Central memory CD4-positive, alpha-beta T cell (primary cell): ENCODE data around the gene SEMA4G.
A peak's percentile ranks its signal among the peaks of the same experiment; 100 is the strongest.

Experiments used
- DNase-seq: peaks from one replicate; pipeline ENCODE4 v3.0.0; 2022
- total RNA-seq, 3 experiments: gene quantifications; one replicate each; lab custom pipeline; 2026; lab: John Stamatoyannopoulos, UW

Gene SEMA4G, protein sequence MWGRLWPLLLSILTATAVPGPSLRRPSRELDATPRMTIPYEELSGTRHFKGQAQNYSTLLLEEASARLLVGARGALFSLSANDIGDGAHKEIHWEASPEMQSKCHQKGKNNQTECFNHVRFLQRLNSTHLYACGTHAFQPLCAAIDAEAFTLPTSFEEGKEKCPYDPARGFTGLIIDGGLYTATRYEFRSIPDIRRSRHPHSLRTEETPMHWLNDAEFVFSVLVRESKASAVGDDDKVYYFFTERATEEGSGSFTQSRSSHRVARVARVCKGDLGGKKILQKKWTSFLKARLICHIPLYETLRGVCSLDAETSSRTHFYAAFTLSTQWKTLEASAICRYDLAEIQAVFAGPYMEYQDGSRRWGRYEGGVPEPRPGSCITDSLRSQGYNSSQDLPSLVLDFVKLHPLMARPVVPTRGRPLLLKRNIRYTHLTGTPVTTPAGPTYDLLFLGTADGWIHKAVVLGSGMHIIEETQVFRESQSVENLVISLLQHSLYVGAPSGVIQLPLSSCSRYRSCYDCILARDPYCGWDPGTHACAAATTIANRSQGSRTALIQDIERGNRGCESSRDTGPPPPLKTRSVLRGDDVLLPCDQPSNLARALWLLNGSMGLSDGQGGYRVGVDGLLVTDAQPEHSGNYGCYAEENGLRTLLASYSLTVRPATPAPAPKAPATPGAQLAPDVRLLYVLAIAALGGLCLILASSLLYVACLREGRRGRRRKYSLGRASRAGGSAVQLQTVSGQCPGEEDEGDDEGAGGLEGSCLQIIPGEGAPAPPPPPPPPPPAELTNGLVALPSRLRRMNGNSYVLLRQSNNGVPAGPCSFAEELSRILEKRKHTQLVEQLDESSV
- 0.07 to 0.58 (median 0.49) reads per million in 3 experiments for total RNA-seq

DNA sequence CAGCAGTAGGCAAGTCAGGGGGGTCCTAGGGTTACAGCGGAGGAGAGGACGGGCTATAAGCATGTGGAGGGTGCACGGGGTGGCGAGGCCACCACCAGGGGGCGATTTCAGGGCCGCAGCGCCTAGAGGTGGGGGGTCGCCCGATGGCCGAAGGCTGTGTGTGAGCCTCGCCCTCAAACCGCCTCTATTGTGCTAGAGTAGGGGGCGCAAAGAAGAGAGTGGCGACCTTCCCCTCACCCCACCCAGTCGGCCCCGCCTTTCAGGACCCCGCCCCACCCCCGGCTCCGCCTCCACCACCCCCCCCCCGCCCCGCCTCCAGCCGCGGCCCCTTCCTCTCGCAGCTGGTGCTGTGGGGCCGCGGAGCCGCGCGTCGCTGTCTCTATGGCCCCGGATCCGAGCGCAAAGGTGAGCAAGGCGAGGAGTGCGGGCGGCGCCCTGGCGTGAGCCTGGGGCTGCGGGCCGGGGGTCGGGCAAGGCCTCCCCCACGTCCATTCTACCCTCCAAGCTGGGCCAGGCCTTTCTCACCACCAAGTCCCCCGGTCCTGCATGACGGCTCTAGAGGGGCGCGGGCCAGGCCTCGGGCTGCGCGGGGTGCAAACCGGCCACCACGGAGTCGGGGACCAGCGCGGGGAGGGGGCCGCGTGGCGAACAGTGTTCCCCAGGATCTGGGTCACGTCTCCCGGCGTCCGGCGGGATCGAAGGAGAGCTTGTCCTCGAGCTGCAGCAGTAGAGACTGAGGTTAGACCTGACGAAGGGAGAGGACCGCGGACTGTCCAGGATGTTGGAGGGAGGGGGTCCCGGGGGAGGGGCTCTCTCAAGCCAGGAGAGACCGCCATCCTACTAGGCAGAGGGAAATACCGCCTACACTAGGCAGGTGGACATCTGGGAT, at the start of gene SEMA4G:
Gene SEMA4G (plus strand): TSS at position 318 of the 889 bp plus-strand sequence. CDS start 3,409 bp downstream, outside the sequence.
- DNase-seq: peak; percentile 29

DNA sequence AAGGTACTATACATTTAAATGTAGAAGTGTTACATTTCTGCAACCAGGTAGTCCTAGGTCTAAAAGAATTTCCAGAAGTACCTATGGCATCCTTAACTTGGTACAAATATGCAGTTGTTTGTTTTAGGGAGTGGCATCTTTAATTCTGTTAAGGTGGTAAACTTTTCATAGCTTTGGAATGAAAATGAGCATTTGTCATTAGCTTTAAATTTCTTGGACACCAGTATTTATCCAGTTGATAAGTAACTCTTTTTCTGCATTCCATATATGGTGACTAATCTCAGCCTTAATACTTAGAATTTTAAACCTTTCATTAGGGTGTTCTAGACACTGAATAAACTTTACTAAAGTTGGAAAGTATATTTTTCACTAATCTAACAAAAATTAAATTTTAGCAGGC, 45.7 kb upstream of the SEMA4G start:
- no peak for DNase-seq

DNA sequence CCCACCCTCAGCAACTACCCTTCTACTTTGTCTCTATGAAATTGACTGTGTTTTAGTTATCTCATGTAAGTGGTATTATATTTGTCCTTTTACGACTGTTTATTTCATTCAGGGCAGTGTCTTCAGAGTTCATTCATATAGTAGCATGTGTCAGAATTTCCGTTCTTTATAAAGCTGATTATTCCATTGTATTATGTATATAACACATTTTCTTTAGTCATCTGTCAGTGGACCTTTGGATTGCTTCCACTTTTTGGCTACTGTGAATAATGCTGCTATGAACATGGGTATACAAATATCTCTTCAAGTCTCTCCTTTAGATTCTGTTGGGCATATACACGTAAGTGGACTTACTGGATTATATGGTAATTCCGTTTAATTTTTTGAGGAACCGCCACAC, 42.0 kb upstream of the SEMA4G start:
- DNase-seq: no peak

DNA sequence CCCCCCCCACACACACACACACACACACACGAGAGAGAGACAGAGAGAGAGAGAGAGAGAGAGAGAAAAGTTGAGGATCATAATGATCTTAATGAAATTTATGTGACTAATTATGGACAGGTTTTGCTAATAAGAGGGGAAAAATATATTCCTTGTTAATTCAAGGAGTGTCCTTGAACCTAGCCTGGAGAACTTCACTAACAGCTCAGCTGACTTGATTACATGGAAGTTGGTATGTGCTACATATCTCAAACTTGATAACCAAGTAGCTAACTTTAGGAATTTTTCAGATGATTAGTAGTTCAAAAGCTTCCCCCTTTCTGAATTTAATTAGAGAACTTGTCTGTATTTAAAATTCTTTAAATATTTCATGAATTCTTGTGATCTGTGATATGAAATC, 41.3 kb upstream of the SEMA4G start:
- DNase-seq: no peak

DNA sequence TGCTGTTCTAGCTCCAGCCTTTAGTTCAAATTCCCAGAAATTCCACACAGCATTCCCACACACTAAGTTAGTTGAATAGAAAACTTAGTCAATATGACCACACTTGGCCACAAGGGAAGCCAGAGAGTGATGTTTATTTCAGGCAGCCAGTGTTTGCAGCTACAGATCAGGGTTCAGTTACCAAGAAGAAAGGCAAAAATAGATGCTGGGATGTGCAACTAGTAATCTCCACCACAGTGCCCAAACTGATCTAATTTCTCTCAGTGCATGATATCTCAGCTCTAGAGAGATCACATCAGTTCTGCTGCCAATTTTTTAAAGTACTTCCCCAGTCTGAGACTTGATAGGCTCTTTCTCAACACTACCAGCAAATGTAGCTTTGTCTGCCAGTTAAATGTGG, 38.9 kb upstream of the SEMA4G start:
- DNase-seq: no peak

DNA sequence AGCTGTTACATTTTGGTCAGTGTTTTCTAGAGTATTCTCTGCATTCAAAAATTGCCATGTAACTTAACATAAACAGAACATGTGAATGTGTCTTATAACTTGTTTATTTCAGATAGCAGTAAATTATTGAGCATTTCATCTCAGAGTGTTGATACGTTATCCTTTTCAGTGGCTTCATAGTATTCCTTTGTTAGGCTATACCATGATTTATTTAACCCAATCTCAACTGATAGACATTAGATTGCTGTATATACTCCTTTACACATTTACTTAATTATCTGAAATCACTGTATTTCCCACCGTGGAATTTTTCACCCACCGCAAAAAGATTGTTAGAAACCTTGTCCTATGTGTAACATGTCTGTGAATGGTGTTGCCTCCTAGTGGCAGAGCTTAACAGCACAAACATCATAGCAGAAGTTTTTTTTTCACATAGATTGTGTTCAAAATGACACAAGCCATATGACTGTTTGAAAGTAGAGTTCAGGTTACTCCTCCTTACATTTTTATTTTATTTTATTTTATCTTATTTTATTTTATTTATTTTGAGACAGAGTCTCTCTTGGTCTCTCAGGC, 35.1 kb upstream of the SEMA4G start:
- no peak for DNase-seq

DNA sequence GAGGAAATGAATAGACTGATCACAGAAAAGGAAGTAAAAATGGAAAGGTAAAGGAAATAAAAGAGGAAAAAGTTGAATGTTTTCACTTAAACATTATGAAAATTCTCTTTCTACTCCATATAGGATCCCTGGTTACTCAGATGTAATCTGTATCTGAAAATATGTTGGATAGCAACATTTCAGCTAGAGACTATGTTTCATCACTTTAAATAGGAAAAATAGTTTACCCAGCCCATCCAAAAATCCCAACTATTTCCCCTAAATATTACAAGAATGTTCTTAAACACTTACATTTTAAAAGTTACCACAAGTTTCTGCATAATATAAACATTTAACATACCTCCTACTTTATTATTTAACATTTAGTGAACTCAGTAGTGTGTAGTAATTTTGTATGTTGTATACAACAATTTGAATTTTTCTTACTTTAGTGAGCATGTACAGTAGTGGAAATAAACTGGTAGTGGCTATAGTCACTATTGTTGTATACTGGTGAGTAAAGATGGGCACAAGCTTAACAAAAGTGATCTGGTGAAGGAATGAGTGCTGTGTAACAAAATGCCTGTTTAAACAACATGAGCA, 29.4 kb upstream of the SEMA4G start:
- DNase-seq: no peak

DNA sequence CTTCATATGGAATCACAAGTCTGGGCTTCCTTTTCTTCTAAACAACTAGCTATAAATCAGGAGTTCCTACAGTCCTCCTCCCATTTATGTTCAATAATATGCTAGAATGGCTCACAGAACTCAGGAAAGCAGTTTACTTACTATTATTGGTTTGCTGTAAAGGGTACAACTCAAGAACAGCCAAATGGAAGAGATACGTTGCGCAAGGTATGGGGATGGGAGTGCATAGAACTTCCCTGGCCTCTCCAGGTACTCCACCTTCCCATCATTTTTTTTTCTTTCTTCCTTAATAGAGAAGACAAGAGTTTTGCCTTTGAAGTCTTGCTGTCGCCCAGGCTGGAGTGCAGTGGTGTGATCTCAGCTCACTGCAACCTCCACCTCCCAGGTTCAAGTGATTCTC, 27.1 kb upstream of the SEMA4G start:
- no peak for DNase-seq

DNA sequence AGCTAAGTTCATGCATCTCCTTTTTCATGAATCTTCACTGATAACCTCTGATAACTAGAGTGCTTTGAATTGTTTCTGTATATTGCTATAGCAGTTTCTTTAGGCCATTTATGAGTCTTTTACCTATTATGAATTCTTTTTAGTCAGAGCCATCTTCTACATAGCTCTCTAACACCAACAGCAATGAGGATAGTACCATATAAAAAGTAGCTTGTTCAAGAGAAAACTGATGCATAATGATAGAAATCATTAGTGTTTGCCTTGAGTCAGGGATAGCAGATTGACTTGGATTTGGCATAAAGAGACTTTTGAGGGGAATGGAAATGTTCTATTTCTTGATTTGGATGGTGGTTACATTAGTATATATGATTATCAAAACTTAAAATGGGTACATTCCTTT, 25.8 kb upstream of the SEMA4G start:
- DNase-seq: no peak

DNA sequence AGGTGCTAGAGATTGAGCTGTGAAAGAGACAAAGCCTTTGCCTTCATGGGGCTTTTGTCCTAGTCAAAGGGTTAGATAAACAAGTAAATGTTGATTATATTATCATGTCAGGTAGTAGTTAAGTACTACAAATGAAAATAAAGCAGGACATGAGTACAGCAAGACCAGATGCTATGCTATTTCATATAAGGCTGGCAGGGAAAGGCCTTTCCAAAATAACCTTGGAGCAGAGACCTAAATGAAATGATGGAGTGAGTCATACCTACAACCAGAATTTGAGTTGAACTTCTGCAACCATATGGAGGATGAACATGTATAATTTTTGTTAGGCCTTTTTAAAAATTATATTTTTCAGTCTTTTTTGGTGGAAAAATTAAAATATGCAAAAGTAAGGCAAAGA, 23.6 kb upstream of the SEMA4G start:
- no peak for DNase-seq

DNA sequence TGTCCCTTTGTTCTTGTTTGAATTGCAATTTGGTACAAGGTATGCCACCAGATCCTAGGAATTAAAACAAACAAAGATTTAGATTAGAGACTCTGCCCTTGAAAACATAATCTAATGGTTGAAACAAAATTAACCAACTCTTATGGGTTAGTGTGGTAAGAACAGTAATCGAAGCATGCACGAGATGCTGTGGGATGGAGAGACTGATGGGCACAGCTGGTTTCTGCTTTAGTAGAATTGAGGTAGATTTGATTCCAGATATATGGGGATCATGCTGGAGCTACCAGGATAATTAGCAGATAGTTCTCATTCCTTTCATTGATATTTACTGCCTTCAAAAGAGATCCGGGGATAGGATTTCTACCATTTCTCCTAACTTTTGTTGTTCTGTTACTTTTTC, 20.4 kb upstream of the SEMA4G start:
- DNase-seq: no peak

DNA sequence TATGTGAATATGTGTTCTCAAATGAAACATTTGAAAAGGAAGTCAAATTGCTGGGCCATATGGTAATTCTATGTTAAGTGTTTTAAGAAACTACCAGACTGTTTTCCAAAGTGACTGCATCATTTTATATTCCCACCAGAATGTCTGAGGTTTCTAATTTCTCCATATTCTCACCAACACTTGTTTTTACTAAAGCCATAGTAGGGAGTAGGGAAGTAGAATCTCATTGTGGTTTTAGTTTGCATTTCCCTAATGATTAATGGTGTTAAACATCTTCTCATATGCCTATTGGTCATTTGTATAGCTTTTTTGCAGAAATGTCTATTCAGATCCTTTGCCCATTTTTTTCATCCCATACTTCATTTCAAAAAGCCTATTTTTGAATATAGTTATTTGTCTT, 9.1 kb upstream of the SEMA4G start:
- no peak for DNase-seq

DNA sequence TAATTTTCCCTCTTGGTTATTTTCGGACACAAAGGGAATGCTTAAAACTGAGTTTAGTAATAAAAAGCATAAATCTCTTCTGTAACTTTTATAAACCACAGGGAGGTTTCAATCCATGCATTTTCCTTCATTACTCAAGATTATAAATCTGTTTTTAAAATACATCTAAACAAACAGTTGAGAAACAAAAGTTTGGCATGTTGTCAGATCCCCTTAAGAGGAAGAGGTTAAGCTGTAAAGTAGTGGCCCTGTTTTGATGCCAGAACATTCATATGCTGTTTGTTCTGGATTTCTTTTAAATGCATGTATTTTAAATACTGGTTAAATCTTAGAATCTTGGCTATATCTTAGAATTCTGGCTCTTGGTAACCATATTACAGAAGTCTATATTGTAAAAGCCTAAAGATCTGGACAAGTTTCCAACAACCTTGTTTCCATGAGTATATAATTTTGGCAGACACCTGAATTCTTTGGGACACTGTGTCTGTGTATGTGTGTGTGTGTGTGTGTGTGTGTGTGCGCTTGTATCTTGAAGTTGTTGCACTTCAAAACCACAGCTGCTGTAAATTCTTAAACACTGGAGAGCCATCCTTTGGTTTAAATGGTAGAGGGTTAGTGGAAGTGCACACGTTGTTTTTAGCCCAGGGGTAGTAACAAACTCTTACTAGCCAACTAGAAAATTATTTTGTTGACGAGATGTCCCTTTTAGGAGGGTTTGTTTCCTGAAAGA, 6.8 kb upstream of the SEMA4G start:
- no peak for DNase-seq

DNA sequence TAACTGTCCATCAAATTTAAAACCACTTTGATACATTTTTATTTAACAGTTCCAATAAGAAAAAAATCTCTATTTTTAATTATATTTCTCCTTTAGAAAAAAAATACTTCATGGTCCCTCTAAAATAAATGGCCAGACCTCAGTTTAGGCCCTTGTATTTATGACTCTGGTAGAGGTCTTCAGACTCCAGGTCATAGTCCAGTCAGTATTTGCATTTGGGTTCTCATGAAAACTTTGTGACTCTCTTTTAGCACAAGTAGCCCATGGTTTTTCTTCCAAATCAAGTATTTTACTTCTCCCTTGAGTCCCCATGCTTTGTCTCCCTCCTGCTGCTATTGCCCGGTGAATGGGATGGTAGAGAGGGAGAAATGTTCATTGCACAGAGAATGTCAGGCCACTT, 5.5 kb upstream of the SEMA4G start:
- DNase-seq: no peak

DNA sequence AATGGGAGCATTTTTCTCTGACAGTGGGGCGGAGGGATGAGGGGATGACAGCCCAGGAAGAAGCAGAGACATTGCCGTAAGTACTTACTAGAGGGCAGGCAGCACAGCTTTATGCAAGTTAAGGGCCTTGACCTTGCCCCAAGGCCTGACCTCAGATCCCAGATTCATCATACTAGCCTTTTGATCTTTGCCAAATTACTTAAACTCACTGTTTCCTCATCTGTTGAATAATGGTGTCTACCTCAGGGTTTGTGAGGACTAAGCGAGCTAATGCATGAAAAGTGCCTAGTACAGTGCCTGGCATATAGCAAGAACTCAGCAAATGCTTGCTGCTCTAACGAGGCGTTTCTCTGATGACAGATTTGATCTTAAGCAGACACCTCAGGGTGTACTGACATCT, 3.5 kb upstream of the SEMA4G start:
- no peak for DNase-seq

DNA sequence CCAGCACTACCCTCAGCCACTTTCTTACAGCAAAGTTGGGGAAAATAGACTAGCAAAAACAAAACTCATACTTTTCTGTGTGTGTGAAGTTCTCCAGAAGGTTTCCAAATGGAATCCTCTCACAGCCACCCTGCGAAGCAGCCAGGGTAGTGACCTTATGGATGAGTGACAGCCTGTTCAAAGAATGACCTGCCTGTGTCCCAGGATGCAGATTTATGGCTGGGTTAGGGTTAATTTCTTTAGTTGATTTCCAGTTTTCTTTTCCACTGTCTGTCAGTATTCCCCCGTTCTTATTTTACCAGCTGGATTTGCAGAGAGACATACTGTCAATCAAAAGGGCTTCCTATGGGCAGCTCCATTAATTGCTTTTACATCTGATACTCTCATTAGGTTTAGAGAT, 2.4 kb upstream of the SEMA4G start:
- DNase-seq: no peak

DNA sequence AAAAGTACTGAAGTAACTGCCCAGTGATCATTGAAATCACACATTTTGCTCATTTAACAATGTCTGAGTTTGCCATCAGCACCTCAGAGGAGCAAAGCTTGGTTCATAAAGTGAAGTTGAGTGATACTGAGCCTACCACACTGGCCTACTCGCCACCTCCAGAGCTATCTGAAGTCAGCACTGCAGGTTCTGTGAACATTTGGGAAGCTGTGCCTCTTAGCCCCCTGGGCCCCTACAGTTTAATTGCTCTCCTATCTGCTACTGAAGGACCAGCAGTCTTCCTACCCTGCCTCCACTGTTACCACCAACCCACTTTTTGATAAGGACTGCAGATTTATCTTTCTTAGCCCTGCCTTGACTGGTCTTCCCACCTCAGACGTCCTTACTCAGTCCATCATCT, 2.0 kb upstream of the SEMA4G start:
- DNase-seq: no peak

DNA sequence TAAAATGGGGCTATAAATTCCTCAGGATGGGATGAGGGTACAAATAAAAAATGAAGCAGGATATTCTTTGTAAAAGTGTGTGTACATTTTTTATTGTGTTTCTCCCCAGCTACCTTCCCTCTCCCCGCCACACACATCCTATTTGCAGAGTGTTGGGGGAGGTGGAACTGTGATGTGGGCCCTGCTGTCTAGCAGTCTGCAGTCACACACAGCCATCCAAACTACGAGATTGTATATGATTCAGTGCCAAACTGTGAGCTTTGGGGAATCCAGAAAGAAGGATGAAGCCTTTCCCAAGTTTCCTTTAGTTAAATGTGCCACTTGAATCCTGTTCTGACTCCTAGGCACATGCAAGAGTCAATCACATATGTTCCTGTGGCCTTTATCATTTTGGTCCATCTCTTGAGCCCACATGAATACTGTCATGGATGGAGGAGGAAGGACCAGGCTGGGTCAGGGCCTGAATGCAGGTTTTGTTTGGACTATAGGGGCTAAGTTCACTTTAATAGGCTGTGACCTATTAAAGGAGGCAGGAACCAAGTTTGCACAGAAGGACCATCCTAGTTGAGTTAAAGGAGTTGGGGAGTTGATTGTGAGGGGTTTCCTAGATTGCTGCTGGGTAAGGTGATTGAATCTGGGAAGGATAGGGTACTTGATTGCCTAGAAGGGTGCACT, 1.1 kb upstream of the SEMA4G start:
- no peak for DNase-seq

DNA sequence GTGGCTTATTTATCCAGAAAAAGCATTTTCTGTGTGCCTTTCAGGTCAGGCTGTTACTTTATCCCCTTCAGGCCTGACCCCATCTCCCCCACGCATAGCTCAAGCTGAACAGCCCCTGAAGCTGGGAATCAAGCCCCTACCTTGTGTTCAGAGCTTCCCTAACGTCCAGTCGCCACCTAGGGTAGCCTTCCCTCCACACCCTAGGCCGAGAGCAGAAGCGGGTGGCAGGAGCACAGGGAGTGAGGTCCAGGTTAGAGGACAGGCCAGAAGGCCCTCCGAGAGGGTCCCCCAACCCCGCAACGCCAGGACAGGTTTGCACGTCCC, 479 bp upstream of the SEMA4G start:
- no peak for DNase-seq

DNA sequence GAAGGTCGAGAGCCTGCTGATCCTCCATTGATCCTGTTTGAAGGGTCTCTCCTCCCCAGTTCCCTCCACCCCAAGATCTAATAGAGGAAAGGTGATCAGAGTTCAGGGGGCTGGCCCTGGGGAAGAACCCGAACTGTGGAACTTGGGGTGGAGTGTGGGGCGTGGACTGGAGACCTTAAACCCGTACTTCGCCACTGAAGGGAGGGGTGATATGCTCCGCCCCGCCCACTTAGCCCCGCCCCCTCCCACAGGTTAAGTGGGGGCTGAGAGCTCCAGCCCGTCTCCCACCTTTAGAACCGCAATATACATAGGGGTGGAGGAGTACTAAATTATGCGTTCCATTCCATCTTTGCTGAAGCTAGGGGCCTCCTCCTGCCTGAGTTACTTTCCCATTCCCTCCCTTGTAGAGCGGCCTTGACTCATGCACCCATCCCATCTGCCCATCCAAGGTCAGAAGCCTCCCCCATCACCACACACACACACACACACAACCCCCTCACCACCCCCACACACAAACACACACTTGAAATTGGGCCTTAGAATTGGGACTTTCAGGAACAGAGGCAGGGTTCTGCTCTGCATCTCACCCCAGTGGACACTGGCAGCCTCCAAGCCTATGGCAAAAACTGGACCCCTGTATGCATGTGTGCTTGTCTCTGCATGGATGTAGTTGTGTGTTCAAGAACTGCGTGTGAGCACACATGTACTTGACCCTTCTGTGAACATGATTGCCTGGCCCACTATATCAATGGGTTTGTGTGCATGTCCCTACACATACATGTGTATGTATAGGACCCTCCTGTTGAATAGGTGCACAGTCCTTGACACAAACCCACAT, 991 bp downstream of the SEMA4G start:
- no peak for DNase-seq
